A673 (cell line): ENCODE measurements around the gene TMOD2.

Experiments used
- CTCF ChIP-seq: fragments of 300-800, 200-600 bp; sonication (generic); conservative IDR thresholded peaks from 2 replicates; pipeline ENCODE4 v1.5.1; 2017; ENCODE audit warnings: low read depth, mild to moderate bottlenecking, antibody characterized with exemption, low read length, moderate library complexity, mixed read lengths
- EZH2 ChIP-seq: fragments of 200-600 bp; sonication (generic); IDR thresholded peaks from 2 replicates; pipeline ENCODE4 v1.6.1; 2017; ENCODE audit warnings: borderline replicate concordance, low read depth, mild to moderate bottlenecking, mixed read lengths, antibody characterized with exemption, low read length; ENCODE audit not compliant: poor library complexity, severe bottlenecking

- TF ChIP-seq CTCF (no peak), EZH2 (no peak)
These were observed 14.5 kb upstream of the TMOD2 start for GRCh38 chr15:51736751-51737521.
